Measurements from ENCODE around the gene FAM193A.
A peak's percentile ranks its signal among the peaks of the same experiment; 100 is the strongest.
"Not testable (repeated sequence)": the region's sequence is repeated elsewhere in the genome, so short reads cannot be mapped to it uniquely, and the experiment has no call there.

Gene FAM193A

GRCh38 chr4:2723751-2724150 is 187.3 kb downstream of the FAM193A start:
- DNase-seq = no peak

- DNase-seq = no peak
Observed at GRCh38 chr4:2725380-2725779, 188.9 kb downstream of the FAM193A start.

GRCh38 chr4:2726881-2727280 is 190.4 kb downstream of the FAM193A start:
- not testable (repeated sequence) for DNase-seq

GRCh38 chr4:2728221-2728620 is 191.8 kb downstream of the FAM193A start:
- DNase-seq = no peak

GRCh38 chr4:2728806-2729532 is 192.5 kb downstream of the FAM193A start:
- DNase-seq = no peak

- no peak for DNase-seq
Observed at GRCh38 chr4:2729533-2729875, 193.1 kb downstream of the FAM193A start.

GRCh38 chr4:2731907-2732317 is 195.5 kb downstream of the FAM193A start:
- DNase-seq = no peak

GRCh38 chr4:2732526-2732925 is 196.1 kb downstream of the FAM193A start:
- no peak for DNase-seq

GRCh38 chr4:2733001-2733843 is 196.8 kb downstream of the FAM193A start:
- DNase-seq = no peak

- DNase-seq = no peak
Observed at GRCh38 chr4:2733844-2734574, 197.6 kb downstream of the FAM193A start.

- no peak for DNase-seq
Observed at GRCh38 chr4:2734612-2735011, 198.2 kb downstream of the FAM193A start.

- no peak for DNase-seq
Observed at GRCh38 chr4:2735869-2736268, 199.4 kb downstream of the FAM193A start.

- DNase-seq = not testable (repeated sequence)
Observed at GRCh38 chr4:2738296-2738695, 201.8 kb downstream of the FAM193A start.

GRCh38 chr4:2741626-2742025 is 205.2 kb downstream of the FAM193A start:
- DNase-seq = peak in 24 of 56 donors; percentile 2 to 70 (median 32)

GRCh38 chr4:2742081-2742822 is 205.8 kb downstream of the FAM193A start:
- no peak for DNase-seq

- no peak for DNase-seq
Observed at GRCh38 chr4:2742823-2743517, 206.5 kb downstream of the FAM193A start.

- no peak for DNase-seq
Observed at GRCh38 chr4:2743518-2744445, 207.3 kb downstream of the FAM193A start.

- no peak for DNase-seq
Observed at GRCh38 chr4:2744576-2745270, 208.3 kb downstream of the FAM193A start.

- no peak for DNase-seq
Observed at GRCh38 chr4:2745516-2745915, 209.1 kb downstream of the FAM193A start.
